Ecto neural progenitor cell (in vitro differentiated cells): ENCODE measurements around the gene RCOR3.
"Not testable (repeated sequence)": the region's sequence is repeated elsewhere in the genome, so short reads cannot be mapped to it uniquely, and the experiment has no call there.

Experiments
- DNase-seq: peaks from one replicate; pipeline ENCODE4 v3.0.0-alpha.2; 2018; ENCODE audit warnings: low spot score

The RCOR3 gene

DNA sequence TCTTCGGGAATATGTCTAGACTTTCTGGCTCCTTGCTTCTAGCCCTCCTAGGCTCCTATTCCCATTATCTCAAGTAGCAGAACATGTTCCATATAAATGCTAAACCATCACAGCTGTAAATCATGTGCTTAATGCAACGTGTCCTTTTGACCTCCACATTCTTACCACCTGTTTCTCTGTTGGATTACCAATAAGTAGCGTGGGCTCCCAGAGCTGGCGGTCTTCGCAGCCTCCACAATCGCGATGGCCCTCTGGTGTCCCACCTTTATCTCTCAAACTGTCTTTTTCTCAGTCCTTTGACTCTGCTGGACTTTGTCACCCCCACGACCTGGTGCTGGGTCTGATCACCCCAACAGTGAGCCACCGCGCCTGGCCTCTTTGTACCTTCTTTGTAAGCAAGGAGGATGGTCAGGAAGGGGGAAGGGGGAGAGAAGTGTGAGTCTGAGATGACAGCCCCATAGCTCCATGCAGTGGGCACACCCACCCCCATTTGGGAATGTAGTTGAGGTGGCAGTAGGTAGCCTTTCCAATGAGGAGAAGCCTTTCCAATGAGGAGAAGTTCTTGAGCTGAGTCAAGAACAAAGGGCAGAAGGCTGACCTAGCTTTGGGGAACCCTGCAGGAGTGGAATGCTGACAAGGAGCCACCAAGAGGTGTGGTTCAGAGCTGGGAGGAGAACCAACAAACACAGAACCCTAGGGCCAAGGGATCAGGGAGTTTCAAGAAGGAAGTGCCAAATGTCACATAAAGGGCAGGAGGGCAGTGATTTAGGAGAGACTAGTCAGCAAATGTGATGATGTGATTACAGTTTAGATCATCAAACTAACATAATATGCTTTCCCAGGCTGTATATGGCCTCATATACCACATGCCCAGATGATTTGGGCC, 81.7 kb downstream of the RCOR3 start:
- DNase-seq = no peak

DNA sequence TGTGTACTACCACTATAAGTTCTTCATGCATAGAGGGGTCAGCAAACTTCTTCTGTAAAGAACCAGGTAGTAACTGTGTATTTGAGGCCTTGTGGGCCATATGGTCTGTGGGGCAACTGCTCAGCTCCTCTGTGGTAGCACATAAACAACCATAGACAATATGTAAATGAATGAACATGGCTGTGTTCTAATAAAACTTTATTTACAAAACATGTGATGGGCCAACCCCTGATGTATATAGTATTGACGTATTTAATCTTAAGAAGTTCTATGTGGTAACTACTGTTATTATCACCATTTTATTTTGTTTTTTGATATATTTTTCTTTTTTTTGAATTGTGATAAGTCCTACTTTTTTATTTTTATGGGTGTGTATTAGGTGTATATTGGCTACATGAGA, 82.8 kb downstream of the RCOR3 start:
- DNase-seq = no peak

- DNase-seq = no peak
Observed at GRCh38 chr1:211343607-211344006, 84.4 kb downstream of the RCOR3 start.

- no peak for DNase-seq
Observed at GRCh38 chr1:211344152-211344618, 85.0 kb downstream of the RCOR3 start.

DNA sequence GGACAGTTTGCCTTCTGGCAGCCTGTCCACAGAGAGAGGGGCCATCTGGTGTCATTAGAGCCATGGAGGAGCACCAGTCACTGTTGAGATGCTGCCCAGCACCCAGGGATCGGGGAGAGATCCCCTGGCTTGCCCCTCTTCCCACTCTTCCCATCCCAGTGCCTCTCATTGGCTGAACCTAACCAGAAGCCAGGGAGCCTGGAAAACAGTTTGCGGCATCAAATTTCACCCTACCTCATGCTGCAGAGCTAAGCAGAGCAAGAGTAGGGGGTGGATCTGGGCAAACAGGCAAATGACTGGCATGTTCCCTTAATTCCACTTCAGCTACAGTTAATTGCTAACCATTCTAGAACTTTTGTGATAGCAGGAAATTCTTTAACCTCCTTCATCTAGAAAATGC, 86.6 kb downstream of the RCOR3 start:
- peak; percentile 61 for DNase-seq

GRCh38 chr1:211347077-211347844, 88.1 kb downstream of the RCOR3 start:
- no peak for DNase-seq

DNA sequence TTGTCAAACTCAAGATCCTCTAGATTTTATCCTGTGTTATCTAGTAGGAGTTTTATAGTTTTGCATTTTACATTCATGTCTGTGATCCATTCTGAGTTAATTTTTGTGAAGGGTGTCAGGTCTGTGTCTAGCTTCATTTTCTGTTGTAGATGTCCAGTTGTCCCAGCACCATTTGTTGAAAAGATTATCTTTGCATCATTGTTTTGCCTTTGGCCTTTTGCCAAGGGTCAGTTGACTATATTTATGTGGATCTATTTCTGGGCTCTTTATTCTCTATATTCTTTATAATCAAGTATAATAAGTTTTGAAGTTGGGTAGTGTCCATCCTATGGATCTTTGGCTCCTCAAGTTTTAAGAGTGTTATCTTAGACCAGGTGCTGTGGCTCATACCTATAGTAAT, 89.4 kb downstream of the RCOR3 start:
- DNase-seq = no peak

- no peak for DNase-seq
Observed at GRCh38 chr1:211349741-211350140, 90.6 kb downstream of the RCOR3 start.

DNA sequence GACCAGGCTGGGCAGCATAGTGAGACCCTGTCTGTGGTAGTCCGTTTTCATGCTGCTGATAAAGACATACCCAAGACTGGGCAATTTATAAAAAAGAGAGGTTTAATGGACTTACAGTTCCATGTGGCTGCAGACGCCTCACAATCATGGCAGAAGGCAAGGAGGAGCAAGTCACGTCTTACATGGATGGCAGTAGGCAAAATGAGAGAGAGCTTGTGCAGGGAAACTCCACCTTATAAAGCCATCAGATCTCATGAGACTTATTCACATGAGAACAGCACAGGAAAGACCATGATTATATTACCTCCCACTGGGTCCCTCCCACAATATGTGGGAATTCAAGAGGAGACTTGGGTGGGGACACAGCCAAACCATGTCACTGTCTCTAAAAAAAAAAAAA, 92.9 kb downstream of the RCOR3 start:
- not testable (repeated sequence) for DNase-seq

- no peak for DNase-seq
Observed at GRCh38 chr1:211352465-211352864, 93.3 kb downstream of the RCOR3 start.

GRCh38 chr1:211352985-211353515, 93.9 kb downstream of the RCOR3 start:
- DNase-seq = no peak

DNA sequence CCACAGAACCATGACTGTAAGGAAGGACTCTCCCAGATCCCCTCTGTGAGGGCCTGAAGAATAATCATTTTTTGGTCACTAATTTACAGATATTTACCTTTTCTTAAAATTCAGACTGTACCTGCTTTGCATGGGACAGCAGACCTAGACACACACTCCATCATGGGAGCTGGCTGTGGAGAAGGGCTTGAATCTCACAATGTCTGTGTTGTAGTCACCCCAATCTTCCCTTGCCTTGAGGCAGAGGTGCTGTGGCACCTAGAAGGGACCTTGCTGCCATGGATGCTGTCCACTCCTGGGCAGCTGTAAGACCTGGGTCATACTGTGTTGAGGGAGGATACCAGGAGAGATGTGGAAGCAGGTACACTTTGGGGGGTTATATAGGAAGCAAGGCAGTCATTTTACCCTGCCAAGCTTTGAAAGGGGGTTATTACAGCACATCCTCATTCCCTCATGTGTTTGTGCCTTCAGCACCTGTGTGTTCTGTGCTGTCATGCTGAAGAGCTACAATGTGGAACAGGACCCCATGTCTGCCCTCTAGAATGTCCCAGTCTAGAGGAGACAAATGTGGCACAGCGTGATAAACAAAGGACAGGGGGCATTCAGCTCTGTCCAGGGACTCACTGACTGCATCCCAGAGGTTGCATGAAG, 94.5 kb downstream of the RCOR3 start:
- no peak for DNase-seq

- no peak for DNase-seq
Observed at GRCh38 chr1:211355873-211356272, 96.7 kb downstream of the RCOR3 start.

DNA sequence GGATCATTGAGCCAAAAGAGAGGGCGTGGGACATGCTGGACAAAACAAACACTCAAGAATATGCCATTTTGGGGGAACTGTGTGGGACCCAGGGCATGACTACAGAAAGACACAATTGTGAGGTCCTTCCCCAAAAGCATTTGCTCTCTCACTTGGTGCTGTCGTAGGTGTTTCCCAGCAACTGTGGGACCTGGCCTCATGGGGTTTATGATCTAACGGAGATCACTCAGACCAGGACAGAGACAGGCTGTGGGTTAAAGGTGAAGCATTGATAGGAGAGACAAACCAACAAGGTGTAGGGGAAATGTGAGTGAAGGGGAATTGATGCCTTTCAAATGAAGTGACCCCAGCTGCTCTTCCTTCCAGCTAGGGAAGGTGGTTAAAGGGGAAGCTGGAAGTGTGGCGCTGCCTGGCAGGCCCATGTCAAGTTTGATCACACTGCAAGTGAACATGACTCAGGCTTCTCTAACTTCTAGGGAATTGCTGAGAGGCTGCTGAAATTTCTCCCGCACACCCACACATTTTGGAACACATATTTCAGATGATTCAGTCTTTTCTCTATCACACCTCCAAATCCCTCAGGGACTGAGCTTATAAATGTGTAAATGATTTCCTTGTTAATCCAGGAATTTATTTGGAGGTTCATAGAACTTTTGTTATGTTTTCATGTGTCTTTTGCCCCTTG, 97.7 kb downstream of the RCOR3 start:
- DNase-seq = no peak

GRCh38 chr1:211358685-211359084, 99.5 kb downstream of the RCOR3 start:
- DNase-seq = no peak

- no peak for DNase-seq
Observed at GRCh38 chr1:211359876-211360275, 100.7 kb downstream of the RCOR3 start.

DNA sequence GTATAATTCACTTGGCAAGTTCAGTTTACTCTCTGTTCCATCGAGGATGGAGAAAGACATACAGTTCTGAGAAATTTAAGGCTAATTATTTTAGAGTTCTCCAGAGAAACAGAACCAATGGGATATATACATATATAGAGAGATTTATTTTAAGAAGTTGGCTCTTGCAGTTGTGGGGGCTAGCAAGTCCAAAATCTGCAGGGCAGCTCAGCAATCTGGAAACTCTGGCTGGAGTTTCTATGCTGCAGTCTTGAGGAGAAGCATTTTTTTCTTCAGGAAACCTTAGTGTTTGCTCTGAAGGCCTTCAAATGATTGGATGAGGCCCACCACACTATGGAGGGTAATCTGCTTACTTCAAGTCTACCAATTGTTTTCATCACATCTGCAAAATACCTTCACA, 102.0 kb downstream of the RCOR3 start:
- no peak for DNase-seq
